ENCODE data around the gene UCP3.
"Not testable (repeated sequence)": the region's sequence is repeated elsewhere in the genome, so short reads cannot be mapped to it uniquely, and the experiment has no call there.

Gene UCP3

DNA sequence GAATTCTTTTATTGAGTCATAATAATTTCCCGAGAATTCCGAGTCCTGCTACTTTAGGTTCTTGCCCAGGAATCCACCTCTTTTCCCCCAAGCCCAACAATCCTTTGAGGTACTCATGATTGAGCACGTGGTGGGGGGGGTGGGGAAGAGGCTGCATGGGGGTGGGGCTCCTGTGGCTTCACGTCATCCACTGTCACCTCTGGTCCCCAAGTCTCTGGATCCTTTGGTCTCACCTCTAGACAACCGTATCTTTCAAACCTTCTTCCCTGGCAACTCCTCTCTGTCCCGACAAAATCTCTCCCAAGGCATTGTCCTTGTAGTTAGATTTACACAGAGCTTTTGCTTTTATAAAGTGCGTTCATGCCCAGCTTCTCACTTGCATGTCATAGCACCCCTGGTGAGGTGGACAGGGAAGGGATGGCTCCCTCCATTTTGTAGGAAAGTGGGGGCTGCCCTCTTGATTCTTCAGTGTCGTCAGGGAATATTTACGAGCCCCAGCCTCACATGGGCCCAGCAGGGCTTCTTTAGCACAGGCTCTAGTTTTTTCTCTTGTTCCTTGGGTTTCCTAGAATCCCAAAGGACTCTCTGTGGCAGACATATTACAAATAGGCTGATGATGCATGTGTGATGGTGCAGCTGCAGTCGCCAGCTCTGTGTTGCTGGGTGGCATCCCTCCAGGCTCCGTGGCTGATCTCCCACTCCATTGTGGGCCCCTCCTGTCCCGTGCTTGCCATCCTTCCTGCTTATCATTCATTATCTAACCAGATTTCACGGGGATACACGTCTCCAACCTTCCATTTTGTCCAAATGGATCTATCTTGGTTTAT, 8.4 kb downstream of the UCP3 start:
- DNase-seq (ENCODE audit: low read depth, low spot score) = no peak

DNA sequence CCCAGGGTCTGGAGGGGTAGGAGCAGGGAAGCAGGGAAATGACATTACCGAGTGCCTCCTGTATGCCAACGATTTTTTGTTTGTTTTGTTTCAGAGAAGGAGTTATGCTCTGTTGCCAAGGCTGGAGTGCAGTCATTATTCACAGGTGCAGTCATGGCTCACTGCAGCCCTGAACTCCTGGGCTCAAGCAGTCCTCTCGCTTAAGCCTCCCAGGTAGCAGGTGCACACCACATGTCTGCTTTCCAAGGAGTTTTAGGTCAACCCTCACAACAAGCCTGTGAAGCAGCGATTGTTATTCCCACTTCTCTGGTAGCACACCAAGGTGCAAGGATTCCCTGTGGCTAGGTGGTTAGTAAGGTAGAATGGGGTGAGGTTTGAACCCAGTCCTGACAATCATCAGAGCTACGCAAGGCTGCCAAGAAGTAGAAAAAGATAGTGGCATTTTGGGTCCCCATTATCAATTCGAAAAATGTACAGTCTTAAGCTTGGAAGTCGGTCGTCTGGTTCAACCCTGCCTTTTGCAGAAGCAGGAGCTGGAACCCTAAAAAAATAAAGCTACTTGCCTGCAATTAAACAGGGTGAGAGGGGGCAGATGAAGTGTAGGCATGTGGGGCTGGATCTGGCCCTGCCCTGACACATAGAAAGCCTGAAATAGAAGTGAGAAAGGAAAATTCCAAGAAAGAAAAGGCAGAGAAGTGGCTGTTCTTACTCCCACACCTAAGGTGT, 9.1 kb downstream of the UCP3 start:
- no peak for DNase-seq (ENCODE audit: low read depth, low spot score)

DNA sequence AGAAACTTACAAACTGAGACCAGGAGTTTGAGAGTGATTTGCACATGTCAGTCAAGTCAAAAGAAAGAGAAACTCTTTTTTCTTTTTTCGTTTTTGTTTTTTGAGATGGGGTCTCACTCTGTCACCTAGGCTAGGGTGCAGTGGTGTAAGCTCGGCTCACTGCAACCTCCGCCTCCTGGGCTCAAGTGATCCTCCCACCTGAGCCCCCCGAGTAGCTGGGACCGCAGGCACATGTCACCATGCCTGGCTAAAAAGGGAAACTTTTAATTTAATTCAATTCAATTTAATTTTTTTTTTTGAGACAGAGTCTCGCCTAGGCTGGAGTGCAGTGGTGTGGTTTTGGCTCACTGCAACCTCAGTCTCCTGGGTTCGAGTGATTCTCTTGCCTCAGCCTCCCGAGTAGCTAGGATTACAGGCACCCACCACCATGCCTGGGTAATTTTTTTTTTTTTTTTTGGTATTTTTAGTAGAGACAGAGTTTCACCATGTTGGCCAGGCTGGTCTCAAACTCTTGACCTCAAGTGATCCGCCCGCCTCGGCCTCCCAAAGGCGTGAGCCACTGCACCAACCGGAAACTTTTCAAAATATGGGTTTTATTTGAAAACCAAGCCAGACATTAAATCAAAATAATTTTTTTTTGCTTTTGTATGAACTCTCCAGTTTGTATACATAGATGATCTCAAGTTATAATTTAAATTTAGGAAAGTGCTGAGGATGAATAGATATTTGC, 9.9 kb downstream of the UCP3 start:
- DNase-seq (ENCODE audit: low read depth, low spot score) = no peak

- DNase-seq (ENCODE audit: low read depth, low spot score) = no peak
These were observed 11.6 kb downstream of the UCP3 start for GRCh38 chr11:73997120-73997770.

DNA sequence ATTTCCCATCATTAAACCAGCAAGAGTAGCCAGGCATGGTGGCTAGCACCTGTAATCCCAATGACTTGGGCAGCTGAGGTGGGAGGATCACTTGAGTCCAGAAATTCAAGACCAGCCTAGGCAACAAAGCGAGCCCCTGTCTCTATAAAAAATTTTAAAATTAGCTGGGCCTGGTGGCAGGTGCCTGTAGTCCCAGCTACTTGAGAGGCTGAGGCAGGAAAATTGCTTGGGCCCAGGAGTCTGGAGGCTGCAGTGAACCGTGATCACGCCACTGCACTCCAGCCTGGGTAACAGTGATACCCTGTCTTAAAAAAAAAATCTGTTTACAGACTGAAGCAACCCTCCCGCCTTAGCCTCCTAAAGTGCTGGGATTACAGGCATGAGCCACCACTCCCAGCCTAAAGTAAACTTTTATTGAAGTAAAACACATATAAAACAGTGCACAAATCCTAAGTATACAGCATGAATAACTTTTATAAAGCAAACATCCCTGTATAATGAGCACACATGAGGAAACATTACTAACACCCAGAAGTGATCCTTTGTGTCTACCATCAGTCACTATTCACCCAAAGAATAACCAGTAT, 12.6 kb downstream of the UCP3 start:
- no peak for DNase-seq (ENCODE audit: low read depth, low spot score)

DNA sequence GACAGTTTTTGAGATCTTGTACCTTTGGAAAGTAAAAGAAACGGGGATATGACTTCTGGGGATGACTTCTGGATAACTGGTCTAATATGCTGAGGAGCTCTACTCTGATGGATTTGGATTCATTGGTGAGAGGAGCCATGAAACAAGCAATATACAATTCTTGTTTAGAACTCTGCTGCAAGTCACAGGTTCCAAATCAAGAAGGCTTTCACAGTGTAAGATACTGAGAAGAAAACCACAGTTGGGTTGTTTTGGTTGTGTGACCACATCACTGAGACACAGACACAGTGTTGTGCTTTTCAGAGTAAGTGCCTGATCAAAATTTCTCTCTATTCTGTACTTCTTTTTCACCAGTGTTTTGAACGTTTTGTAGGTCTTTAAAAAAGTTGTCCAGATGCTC, 13.2 kb downstream of the UCP3 start:
- DNase-seq (ENCODE audit: low read depth, low spot score) = no peak

DNA sequence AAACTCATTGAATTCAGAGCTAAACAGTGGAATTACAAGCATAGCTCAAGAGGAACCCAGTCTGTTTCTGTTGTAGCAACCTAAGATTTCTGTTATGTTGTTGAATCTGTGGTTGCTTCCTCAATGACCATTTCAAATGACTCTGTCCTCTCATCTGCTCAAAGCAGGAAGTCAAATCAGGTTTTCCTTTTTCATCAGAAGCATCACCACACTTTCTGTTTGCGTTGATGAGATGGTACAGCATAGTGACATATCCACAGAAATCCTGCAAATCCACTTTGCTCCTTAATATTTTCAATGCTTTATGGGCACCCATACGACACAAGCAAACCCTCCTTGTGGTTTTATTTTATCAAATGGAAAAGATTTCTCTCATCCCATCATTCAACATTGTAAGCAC, 13.6 kb downstream of the UCP3 start:
- DNase-seq (ENCODE audit: low read depth, low spot score) = no peak

DNA sequence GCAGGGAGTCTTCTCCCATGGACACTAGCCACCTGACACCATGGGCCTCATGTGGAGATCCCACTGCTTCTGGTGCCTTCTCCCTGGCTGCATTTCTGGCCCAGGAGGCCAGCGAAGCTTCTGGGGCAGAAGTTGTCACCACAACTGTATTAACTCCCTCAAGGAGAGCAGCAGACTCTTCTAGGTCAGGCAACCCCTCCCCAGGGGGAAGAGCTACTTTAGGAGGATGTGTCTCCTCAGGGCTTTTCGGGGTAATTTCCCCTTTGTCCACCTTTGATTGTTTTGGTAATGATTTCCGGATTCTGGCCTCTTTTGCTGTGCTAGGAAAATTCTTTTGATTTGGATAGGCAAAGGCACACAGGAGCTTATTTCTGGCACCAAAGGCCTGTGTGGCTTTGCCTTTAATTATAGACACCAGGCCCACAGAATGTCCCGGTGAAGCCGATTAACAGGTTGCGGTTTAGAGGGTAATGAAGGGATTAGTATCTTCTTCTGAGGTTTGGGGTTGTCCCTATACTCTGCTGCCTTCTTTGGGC, 17.3 kb downstream of the UCP3 start:
- DNase-seq (ENCODE audit: low read depth, low spot score) = no peak

DNA sequence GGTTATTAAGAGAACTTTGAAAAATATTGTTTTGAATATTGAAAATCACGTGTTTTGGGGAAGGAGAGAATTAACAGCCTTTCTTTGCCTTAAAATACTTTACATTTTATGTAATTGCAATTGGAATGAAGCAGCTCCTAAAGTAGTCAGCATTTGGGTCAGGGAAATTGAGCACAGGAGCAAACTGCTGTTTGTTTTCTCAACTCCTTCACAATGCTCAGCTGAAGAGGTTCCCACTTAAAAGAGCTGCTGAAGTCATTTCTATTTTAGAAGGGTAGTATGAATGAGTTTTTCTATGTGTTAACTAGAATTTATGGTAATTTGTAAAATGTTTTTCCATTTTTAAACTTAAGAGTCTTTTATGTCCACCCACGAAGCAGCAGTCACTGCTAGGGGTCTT, 18.2 kb downstream of the UCP3 start:
- DNase-seq (ENCODE audit: low read depth, low spot score) = no peak

- no peak for DNase-seq (ENCODE audit: low read depth, low spot score)
These were observed 19.7 kb downstream of the UCP3 start for GRCh38 chr11:73989156-73989555.

DNA sequence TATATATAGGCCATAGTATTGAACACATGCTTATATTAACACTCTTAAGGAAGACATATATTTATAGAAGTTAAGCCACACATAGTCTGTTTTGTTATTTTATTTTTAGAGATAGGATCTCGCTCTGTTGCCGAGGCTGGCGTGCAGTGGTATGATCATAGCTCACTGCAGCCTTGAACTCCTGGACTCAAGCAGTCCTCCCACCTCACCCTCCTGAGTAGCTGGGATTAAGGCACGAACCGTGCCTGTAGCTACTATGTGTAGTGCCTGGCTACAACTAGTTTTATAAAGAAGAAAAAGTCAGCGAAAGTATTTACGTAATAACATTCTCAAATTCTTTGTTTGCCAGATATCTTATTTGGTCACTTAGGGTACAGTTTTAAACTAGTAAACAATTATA, 20.7 kb downstream of the UCP3 start:
- no peak for DNase-seq (ENCODE audit: low read depth, low spot score)

DNA sequence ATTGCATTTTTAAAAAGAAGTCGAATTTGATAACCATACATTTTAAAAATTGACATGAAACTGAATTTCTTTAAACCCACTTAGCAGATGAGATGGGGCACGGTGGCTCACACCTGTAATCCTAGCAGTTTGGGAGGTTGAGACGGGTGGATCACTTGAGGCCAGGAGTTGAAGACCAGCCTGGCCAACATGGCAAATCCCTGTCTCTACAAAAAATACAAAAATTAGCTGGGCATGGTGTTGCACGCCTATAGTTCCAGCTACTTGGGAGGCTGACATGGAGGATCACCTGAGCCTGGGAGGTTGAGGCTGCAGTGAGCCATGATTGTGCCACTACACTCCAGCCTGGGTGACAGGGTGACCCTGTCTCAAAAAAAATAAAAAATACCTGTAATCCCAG, 23.2 kb downstream of the UCP3 start:
- DNase-seq (ENCODE audit: low read depth, low spot score) = not testable (repeated sequence)

- DNase-seq (ENCODE audit: low read depth, low spot score) = no peak
These were observed 24.9 kb downstream of the UCP3 start for GRCh38 chr11:73983741-73984538.

GRCh38 chr11:73982990-73983740, 25.7 kb downstream of the UCP3 start:
- DNase-seq (ENCODE audit: low read depth, low spot score) = peak; percentile 69

DNA sequence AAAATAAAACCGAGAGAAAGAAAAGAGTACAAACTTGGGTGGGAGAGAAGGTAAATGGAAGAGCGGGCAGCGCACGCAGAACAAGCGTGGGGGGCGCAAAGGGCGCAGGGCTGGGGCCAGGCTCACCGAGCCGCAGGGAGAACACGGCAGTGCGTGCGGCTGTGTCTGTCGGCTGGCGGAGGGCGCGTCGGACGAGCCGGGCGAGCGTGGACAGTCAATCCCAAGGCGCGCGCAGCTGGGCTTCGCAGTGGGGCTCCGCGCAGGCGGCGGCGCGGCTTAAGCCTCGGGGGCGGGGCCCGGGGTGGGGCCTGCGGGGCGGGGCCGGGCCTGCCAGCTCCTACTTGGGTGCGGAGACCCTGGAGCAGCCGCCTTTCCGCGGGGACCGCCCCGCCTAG, 26.3 kb downstream of the UCP3 start, which contains the start of gene UCP2:
TSS of gene UCP2 (minus strand) at position 249 of the 395 bp plus-strand sequence. CDS start 4,465 bp downstream, outside the sequence.
- no peak for DNase-seq (ENCODE audit: low read depth, low spot score)

GRCh38 chr11:73981051-73981805, 27.7 kb downstream of the UCP3 start:
- DNase-seq (ENCODE audit: low read depth, low spot score) = no peak

DNA sequence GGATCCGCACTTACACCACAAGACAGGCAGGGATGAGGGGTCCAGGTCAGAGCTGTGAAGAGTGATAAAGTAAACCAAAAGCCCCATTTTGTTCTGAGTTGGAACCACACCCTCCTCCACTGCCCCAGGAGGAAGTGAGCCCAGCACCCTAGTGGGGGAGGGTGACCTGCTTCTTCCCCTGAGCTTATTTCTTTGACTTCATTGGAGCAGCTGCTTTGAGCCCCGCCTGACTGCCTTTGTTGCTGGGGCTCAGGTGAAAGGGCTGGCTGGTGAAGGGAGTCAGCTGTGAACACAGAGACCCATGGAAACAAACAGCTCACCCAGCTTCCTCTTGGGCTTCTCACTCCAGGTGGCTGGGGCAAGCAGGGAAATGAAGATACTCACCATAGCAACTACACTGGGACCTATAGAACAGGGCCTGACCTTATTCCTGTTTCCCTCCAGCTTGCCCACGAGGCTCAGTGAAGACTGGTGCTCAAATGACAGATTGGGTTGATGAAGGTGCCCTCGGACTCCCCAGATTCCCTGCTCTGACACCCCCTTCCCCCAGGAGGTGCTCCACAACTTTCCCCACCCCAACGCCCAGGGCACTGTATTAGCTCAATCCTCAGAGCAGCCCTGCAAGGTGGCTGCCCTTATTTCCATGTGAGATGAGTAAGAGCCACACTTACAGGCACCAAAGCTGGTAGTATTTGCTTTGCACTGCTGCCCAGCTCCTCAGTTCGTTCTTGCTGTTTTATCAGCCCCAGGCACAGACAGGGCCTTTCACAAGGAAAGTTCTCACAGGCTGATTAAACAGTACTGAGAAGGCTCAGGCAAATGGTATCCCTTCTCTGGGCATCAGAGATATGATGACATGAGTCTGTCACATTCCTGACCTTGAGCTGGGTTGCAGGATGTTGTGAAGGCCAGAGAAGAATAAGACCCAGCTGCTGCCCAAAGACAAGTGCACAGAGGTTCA, 28.6 kb downstream of the UCP3 start:
- DNase-seq (ENCODE audit: low read depth, low spot score) = no peak

Data from brain pericyte (primary cell).